DMS79 (cell line): ENCODE data around the gene ADORA2B.

Source experiments
- DNase-seq: peaks from one replicate; lab custom pipeline; 2025; lab: John Stamatoyannopoulos, UW

Gene ADORA2B

GRCh38 chr17:15981646-15982580 lies 37.0 kb downstream of the ADORA2B start:
- no peak for DNase-seq

- no peak for DNase-seq
These were observed 51.4 kb downstream of the ADORA2B start for GRCh38 chr17:15996322-15996721.

GRCh38 chr17:15998031-15998562 lies 53.2 kb downstream of the ADORA2B start:
- DNase-seq: no peak

GRCh38 chr17:15999141-15999973 lies 54.4 kb downstream of the ADORA2B start, which contains the start of the genes TTC19 and ZSWIM7:
TSS of gene TTC19 (plus strand) at chr17:15999824. CDS start at chr17:15999849, 25 bp downstream.
TSS of gene ZSWIM7 (minus strand) at chr17:15999704. CDS start at chr17:15999594, 110 bp downstream.
- peak; percentile 70 for DNase-seq

- DNase-seq: peak; percentile 6
These were observed 55.3 kb downstream of the ADORA2B start for GRCh38 chr17:15999974-16000827.

- DNase-seq: no peak
These were observed 56.4 kb downstream of the ADORA2B start for GRCh38 chr17:16001226-16001897.

GRCh38 chr17:16002708-16003260 lies 57.9 kb downstream of the ADORA2B start:
- no peak for DNase-seq

GRCh38 chr17:16003841-16004240 lies 58.9 kb downstream of the ADORA2B start:
- DNase-seq: no peak

GRCh38 chr17:16005636-16006035 lies 60.7 kb downstream of the ADORA2B start:
- DNase-seq: no peak

GRCh38 chr17:16007439-16007838 lies 62.5 kb downstream of the ADORA2B start:
- no peak for DNase-seq

- no peak for DNase-seq
These were observed 69.0 kb downstream of the ADORA2B start for GRCh38 chr17:16013943-16014407.

GRCh38 chr17:16019347-16019746 lies 74.4 kb downstream of the ADORA2B start:
- no peak for DNase-seq

GRCh38 chr17:16023881-16024280 lies 79.0 kb downstream of the ADORA2B start:
- DNase-seq: no peak

- no peak for DNase-seq
These were observed 80.3 kb downstream of the ADORA2B start for GRCh38 chr17:16025202-16025601.
